GM19240 (cell line): ENCODE results near the gene IDE.
"Not testable (repeated sequence)": the region's sequence is repeated elsewhere in the genome, so short reads cannot be mapped to it uniquely, and the experiment has no call there.

Source experiments
- DNase-seq: peaks from one replicate; pipeline ENCODE4 v3.0.0; 2011; ENCODE audit warnings: low spot score; ENCODE audit not compliant: insufficient read length

Gene IDE

GRCh38 chr10:92419740-92420545 is 153.9 kb downstream of the IDE start:
- DNase-seq, result no peak

GRCh38 chr10:92418891-92419290 is 155.0 kb downstream of the IDE start:
- no peak for DNase-seq

- DNase-seq, result no peak
Measured at GRCh38 chr10:92418221-92418620, 155.7 kb downstream of the IDE start.

- no peak for DNase-seq
Measured at GRCh38 chr10:92413519-92413918, 160.4 kb downstream of the IDE start.

GRCh38 chr10:92413011-92413410 is 160.9 kb downstream of the IDE start:
- DNase-seq, result no peak

GRCh38 chr10:92411406-92411805 is 162.5 kb downstream of the IDE start:
- DNase-seq, result no peak

- DNase-seq, result no peak
Measured at GRCh38 chr10:92410501-92410900, 163.4 kb downstream of the IDE start.

GRCh38 chr10:92408017-92408361 is 165.9 kb downstream of the IDE start:
- no peak for DNase-seq

GRCh38 chr10:92407305-92408016 is 166.4 kb downstream of the IDE start:
- no peak for DNase-seq

GRCh38 chr10:92405419-92405924 is 168.4 kb downstream of the IDE start:
- DNase-seq, result no peak

- DNase-seq, result no peak
Measured at GRCh38 chr10:92404612-92405418, 169.1 kb downstream of the IDE start.

- not testable (repeated sequence) for DNase-seq
Measured at GRCh38 chr10:92402234-92402633, 171.7 kb downstream of the IDE start.
